HL-60 (cell line): ENCODE measurements around the gene EIPR1.

ENCODE experiments used
- DNase-seq, 2 experiments: peaks; one replicate each; pipeline ENCODE4 v3.0.0-alpha.2; 2010 to 2020; ENCODE audit warnings: low read depth in 1 of 2, low spot score in 1 of 2
- H3K27ac ChIP-seq: fragments of 250-450 bp; sonication (Bioruptor Pico); replicated peaks from 2 replicates; pipeline ENCODE4 v1.5.1; 2020; ENCODE audit warnings: mild to moderate bottlenecking, moderate library complexity
- H3K27me3 ChIP-seq: fragments of 250-450 bp; sonication (Bioruptor Pico); 2 replicates; pipeline ENCODE4 v1.5.1; 2021; ENCODE audit warnings: mild to moderate bottlenecking, moderate library complexity; ENCODE audit not compliant: insufficient read depth, poor library complexity, severe bottlenecking
- H3K4me3 ChIP-seq: replicated peaks from 2 replicates; pipeline ENCODE4 v1.5.1; 2011; ENCODE audit warnings: mild to moderate bottlenecking, control low read depth, low read length; ENCODE audit not compliant: insufficient read depth
- GABPA ChIP-seq: IDR thresholded peaks from 2 replicates; pipeline ENCODE4 v1.6.1; 2012; ENCODE audit warnings: low read depth
- POLR2AphosphoS5 ChIP-seq: IDR thresholded peaks from 2 replicates; pipeline ENCODE4 v1.6.1; 2012; ENCODE audit warnings: low read depth
- REST ChIP-seq: IDR thresholded peaks from 2 replicates; pipeline ENCODE4 v1.6.1; 2012; ENCODE audit warnings: low read depth; ENCODE audit not compliant: insufficient replicate concordance
- SPI1 ChIP-seq: IDR thresholded peaks from 2 replicates; pipeline ENCODE4 v1.6.1; 2012; ENCODE audit warnings: low read depth, mild to moderate bottlenecking, borderline replicate concordance
- TF ChIP-seq, protein P1 (sequence below): IDR thresholded peaks from one replicate; pipeline ENCODE4 v1.5.1; 2011; ENCODE audit warnings: low read length, control low read depth, inconsistent platforms; ENCODE audit not compliant: insufficient read depth

Gene EIPR1

DNA sequence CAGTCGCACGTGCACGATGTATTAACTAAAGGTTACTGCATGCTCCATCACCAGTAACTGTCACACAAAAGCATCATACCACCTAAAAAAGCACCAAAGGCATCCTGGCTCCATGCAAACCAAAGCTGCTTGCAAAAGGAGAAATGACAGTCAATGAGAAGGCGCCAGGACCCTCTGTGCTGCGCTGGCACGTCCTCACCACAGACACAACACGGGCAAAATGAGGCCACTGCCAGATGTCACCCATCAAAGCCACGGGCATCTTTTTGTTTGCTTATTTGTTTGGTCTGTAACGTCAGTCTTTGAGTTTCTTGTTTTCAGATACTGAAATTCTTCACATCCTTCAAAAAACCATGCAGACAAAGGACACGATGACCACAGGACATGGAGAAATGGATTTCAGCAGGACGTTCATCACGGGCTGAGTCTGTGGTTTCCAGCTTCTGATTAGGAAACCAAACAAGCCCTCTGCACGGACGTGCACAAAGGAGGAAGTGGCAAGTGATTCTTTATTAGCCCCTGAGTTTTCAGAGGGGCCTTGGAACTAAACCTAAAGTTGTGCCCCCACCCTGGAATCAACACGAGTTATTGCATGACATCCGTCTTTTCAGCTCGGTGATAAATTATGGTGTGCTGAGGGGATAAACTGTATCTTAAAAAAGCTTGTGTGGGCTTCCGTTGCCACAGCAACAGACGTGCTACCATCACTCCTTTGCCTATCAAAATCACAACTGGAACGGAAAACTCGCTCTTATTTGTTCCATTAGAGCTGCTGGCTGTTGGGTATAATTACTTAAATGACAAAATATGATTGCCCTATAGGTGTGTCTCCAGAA lies 181.8 kb downstream of the EIPR1 start:
- no peak overlapping the region for H3K27ac ChIP-seq

GRCh38 chr2:3194828-3195227 lies 182.8 kb downstream of the EIPR1 start:
- no peak for DNase-seq
- TF ChIP-seq REST, result no peak
- TF ChIP-seq SPI1, result no peak
- TF ChIP-seq GABPA, result no peak
- TF ChIP-seq POLR2AphosphoS5, result no peak
- TF ChIP-seq, protein P1, sequence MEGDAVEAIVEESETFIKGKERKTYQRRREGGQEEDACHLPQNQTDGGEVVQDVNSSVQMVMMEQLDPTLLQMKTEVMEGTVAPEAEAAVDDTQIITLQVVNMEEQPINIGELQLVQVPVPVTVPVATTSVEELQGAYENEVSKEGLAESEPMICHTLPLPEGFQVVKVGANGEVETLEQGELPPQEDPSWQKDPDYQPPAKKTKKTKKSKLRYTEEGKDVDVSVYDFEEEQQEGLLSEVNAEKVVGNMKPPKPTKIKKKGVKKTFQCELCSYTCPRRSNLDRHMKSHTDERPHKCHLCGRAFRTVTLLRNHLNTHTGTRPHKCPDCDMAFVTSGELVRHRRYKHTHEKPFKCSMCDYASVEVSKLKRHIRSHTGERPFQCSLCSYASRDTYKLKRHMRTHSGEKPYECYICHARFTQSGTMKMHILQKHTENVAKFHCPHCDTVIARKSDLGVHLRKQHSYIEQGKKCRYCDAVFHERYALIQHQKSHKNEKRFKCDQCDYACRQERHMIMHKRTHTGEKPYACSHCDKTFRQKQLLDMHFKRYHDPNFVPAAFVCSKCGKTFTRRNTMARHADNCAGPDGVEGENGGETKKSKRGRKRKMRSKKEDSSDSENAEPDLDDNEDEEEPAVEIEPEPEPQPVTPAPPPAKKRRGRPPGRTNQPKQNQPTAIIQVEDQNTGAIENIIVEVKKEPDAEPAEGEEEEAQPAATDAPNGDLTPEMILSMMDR, result no peak
- H3K27ac ChIP-seq, result no peak overlapping the region

More for the DNA sequence above, 181.8 kb downstream of the EIPR1 start:
- TF ChIP-seq POLR2AphosphoS5, result 0 out of 2 replicates have a peak, but pooled peaks have one; percentile 40
- no peak for TF ChIP-seq REST
- TF ChIP-seq GABPA, result no peak
- TF ChIP-seq SPI1, result peak; percentile 95
- DNase-seq, result peak; percentile 17 to 83
- no peak overlapping the region for H3K4me3 ChIP-seq
- H3K27me3 ChIP-seq, result no peaks in the 10 kb centered on the region

DNA sequence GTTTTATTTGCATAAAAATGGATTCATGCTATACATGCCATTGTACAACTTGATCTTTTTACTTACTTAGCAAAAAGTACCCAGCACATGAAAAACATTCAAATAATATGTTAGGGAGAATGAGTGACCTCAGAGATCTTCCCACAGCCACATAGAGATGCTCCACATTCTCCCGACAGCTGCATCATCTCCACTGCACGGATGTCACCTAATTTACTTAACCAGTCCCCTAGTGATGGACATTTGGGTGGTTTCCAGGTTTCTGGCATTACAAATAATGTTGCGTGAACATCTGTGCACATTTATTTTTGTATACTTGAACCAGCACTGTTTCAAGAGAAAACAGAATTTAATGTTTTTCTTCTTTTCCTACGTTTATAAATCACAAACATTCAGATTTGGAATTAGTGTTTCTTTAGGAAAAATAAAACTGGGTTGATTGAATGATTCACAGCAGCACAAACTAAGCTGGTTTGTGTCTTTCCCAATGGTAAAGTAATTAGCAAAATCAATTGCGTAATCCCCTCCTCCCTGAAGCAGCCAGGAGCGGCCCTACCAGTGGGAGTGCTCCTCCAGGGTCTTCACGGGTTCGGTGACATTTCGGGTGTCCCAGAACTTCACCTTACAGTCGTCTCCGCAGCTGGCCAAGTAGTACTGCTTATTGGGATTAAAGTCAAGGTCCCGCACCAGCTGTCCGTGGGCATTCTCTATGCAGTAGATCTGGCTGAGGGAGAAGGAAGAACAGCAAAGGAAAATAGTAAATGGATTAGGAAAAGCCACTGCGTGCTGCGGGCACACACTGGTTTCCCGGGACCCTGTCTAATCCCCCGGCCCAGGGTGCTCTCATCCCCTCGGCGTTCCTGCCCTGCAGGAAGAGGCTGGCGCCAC lies 183.9 kb downstream of the EIPR1 start:
- peak in 1 of 2 experiments; percentile 29 for DNase-seq

More at GRCh38 chr2:3194828-3195227, 182.8 kb downstream of the EIPR1 start:
- no peak overlapping the region for H3K4me3 ChIP-seq
- no peaks in the 10 kb centered on the region for H3K27me3 ChIP-seq

More for the DNA sequence above, 183.9 kb downstream of the EIPR1 start:
- H3K27ac ChIP-seq, result no peak overlapping the region
- TF ChIP-seq, protein P1, result no peak
- TF ChIP-seq GABPA (no peak), POLR2AphosphoS5 (no peak), SPI1 (no peak), REST (no peak)
- no peaks in the 10 kb centered on the region for H3K27me3 ChIP-seq
- no peak overlapping the region for H3K4me3 ChIP-seq
